Posterior cingulate gyrus (tissue), 11 donors: ENCODE measurements around the gene DIABLO.
"Not testable (repeated sequence)": the region's sequence is repeated elsewhere in the genome, so short reads cannot be mapped to it uniquely, and the experiment has no call there.

ENCODE experiments used
- DNase-seq, 10 donors: peaks; one replicate each; pipeline versions ENCODE4 v3.0.0 to v3.0.0-alpha.2; 2020 to 2021; ENCODE audit warnings: mixed read lengths in 3 of 10
- intact Hi-C: fragments of 100-400 bp; cut with DNase I; formaldehyde crosslinking; loops from one replicate; pipeline ENCODE4 v1.15.1; 2023

DIABLO gene

GRCh38 chr12:122216445-122216844 is 9.4 kb downstream of the DIABLO start:
- intact Hi-C loops, result no loop called here
- no peak for DNase-seq

GRCh38 chr12:122215771-122216170 is 10.1 kb downstream of the DIABLO start:
- intact Hi-C loops, result no loop called here
- DNase-seq, result no peak

- peak in 2 of 10 donors; percentile 58 to 59 for DNase-seq
- intact Hi-C loops, result no loop called here
Observed at GRCh38 chr12:122208073-122208820, 17.6 kb downstream of the DIABLO start.

GRCh38 chr12:122207391-122207790 is 18.5 kb downstream of the DIABLO start:
- peak in 1 of 10 donors; percentile 28 for DNase-seq
- intact Hi-C loops, result no loop called here

- DNase-seq, result peak in 2 of 10 donors; percentile 46 to 77
- intact Hi-C loops, result no loop called here
Observed at GRCh38 chr12:122206976-122207375, 18.9 kb downstream of the DIABLO start.

GRCh38 chr12:122206111-122206881 is 19.6 kb downstream of the DIABLO start:
- DNase-seq, result peak in 2 of 10 donors; percentile 58 to 66
- intact Hi-C loops, result no loop called here

- DNase-seq, result peak in 3 of 10 donors; percentile 23 to 84 (median 69)
- intact Hi-C loops, result no loop called here
Observed at GRCh38 chr12:122205053-122205925, 20.6 kb downstream of the DIABLO start.

GRCh38 chr12:122204167-122205052 is 21.4 kb downstream of the DIABLO start:
- intact Hi-C loops, result no loop called here
- peak in 2 of 10 donors; percentile 69 to 71 for DNase-seq

- intact Hi-C loops, result no loop called here
- DNase-seq, result peak in 9 of 10 donors; percentile 36 to 96 (median 68)
Observed at GRCh38 chr12:122203301-122204166, 22.3 kb downstream of the DIABLO start, which contains the start of gene B3GNT4. B3GNT4 (plus strand) TSS chr12:122203709; CDS start chr12:122204619, 910 bp downstream.

- intact Hi-C loops, result not testable (repeated sequence)
- peak in 1 of 10 donors; percentile 45 for DNase-seq
Observed at GRCh38 chr12:122202811-122203210, 23.0 kb downstream of the DIABLO start.

GRCh38 chr12:122202017-122202416 is 23.8 kb downstream of the DIABLO start:
- intact Hi-C loops, result no loop called here
- no peak for DNase-seq

GRCh38 chr12:122201381-122201780 is 24.5 kb downstream of the DIABLO start:
- DNase-seq, result peak in 2 of 10 donors; percentile 18 to 54
- intact Hi-C loops, result no loop called here

- intact Hi-C loops, result no loop called here
- DNase-seq, result peak in 2 of 10 donors; percentile 49 to 70
Observed at GRCh38 chr12:122200541-122201175, 25.2 kb downstream of the DIABLO start.

- intact Hi-C loops, result loop anchor here (10.0 kb wide), 1 partner anchor 65 kb away; no protein-coding TSS in a partner anchor
- DNase-seq, result peak in 2 of 10 donors; percentile 39 to 61
Observed at GRCh38 chr12:122199484-122200355, 26.1 kb downstream of the DIABLO start.

- DNase-seq, result no peak
- intact Hi-C loops, result loop anchor here (10.0 kb wide), 1 partner anchor 63 kb away; no protein-coding TSS in a partner anchor
Observed at GRCh38 chr12:122197612-122197966, 28.3 kb downstream of the DIABLO start.

GRCh38 chr12:122195405-122195804 is 30.4 kb downstream of the DIABLO start:
- intact Hi-C loops, result loop anchor here (10.0 kb wide), 1 partner anchor 61 kb away; no protein-coding TSS in a partner anchor

GRCh38 chr12:122194804-122195203 is 31.0 kb downstream of the DIABLO start:
- intact Hi-C loops, result loop anchor here (10.0 kb wide), 1 partner anchor 60 kb away; no protein-coding TSS in a partner anchor
- no peak for DNase-seq

More at GRCh38 chr12:122195405-122195804, 30.4 kb downstream of the DIABLO start:
- DNase-seq, result peak in 1 of 10 donors; percentile 13
